Right lobe of liver (tissue), 4 donors: ENCODE measurements around the gene KRT33A.

Experiments
- CTCF ChIP-seq, 4 donors: fragments of 200-600 bp in 3 of 4; fragments of 450-650 bp in 1 of 4; IDR thresholded peaks; one replicate each; pipeline versions ENCODE4 v1.5.1 to v1.8.0; 2016 to 2022; ENCODE audit warnings: antibody characterized with exemption in 4 of 4, mild to moderate bottlenecking in 2 of 4
- POLR2A ChIP-seq: fragments of 450-650 bp; IDR thresholded peaks from one replicate; pipeline ENCODE4 v1.6.1; 2017; ENCODE audit warnings: antibody characterized with exemption, mild to moderate bottlenecking
- donor health status: DM: no; HTN: no; CAD: no.
- donor health status: DM: no; HTN: no; CAD: no.
- donor health status: DM: no; HTN: yes; CAD: no.

GRCh38 chr17:41331606-41332005 is 19.0 kb downstream of the KRT33A start:
- no peak for TF ChIP-seq POLR2A
- no peak for TF ChIP-seq CTCF (IDR thresholded peaks at IDR 0.05)
